OCI-LY7 (cell line): ENCODE measurements around the gene DNMBP. TPM values are rescaled to one million over a fixed set of nuclear protein-coding genes. Genes with fewer than 3 reads are reported as not detected.

Experiments used
- BruUV-seq: library from RNA; stranded (reverse); fragments of 400-500 nt; replicated peaks from 2 replicates; lab custom pipeline; 2021; lab: Mats Ljungman, UMichigan
- CTCF ChIA-PET: fragments of 300-600 bp; sonication (Branson Sonifier 250); formaldehyde crosslinking; loops from one replicate; lab custom pipeline; 2022; ENCODE audit warnings: antibody characterized with exemption; ENCODE audit not compliant: unreplicated experiment; lab: Charles Lee
- POLR2A ChIA-PET: fragments of 300-600 bp; sonication (Branson Sonifier 250); formaldehyde crosslinking; loops from one replicate; lab custom pipeline; 2022; ENCODE audit warnings: antibody characterized with exemption; lab: Charles Lee
- DNase-seq: peaks from one replicate; pipeline ENCODE4 v3.0.0-alpha.2; 2015; ENCODE audit warnings: low spot score
- H2AFZ ChIP-seq: fragments of 200-600 bp; sonication (generic), shearing (Covaris generic); 2 replicates; pipeline ENCODE4 v1.6.1; 2014; ENCODE audit warnings: mild to moderate bottlenecking, antibody characterized with exemption, low read length, moderate library complexity
- H3K27ac ChIP-seq: fragments of 200-600 bp; sonication (generic); 2 replicates; pipeline ENCODE4 v1.5.1; 2014; ENCODE audit warnings: mixed run types, low read depth, mild to moderate bottlenecking, moderate library complexity, low read length, inconsistent platforms; ENCODE audit not compliant: poor library complexity, severe bottlenecking
- H3K36me3 ChIP-seq: fragments of 200-600 bp; sonication (generic); 2 replicates; pipeline ENCODE4 v1.6.1; 2014; ENCODE audit warnings: mild to moderate bottlenecking, antibody characterized with exemption, low read length, moderate library complexity, mixed read lengths; ENCODE audit not compliant: insufficient read depth
- H3K4me1 ChIP-seq: fragments of 200-600 bp; sonication (generic); 2 replicates; pipeline ENCODE4 v1.5.1; 2014; ENCODE audit warnings: mild to moderate bottlenecking, low read length; ENCODE audit not compliant: insufficient read depth, poor library complexity, severe bottlenecking
- H3K4me2 ChIP-seq: fragments of 200-600 bp; sonication (generic); 2 replicates; pipeline ENCODE4 v1.6.1; 2014; ENCODE audit warnings: mild to moderate bottlenecking, low read length
- H3K4me3 ChIP-seq: fragments of 200-600 bp; sonication (generic); 2 replicates; pipeline ENCODE4 v1.5.1; 2014; ENCODE audit warnings: mild to moderate bottlenecking, low read depth, low read length; ENCODE audit not compliant: poor library complexity, severe bottlenecking
- H3K79me2 ChIP-seq: fragments of 200-600 bp; sonication (generic); 2 replicates; pipeline ENCODE4 v1.6.1; 2016; ENCODE audit warnings: low read depth, mild to moderate bottlenecking, low read length, moderate library complexity, mixed read lengths; ENCODE audit not compliant: insufficient read depth
- H3K9me2 ChIP-seq: fragments of 200-600 bp; sonication (generic); 2 replicates; pipeline ENCODE4 v1.6.1; 2016; ENCODE audit warnings: mild to moderate bottlenecking, low read length, mixed read lengths; ENCODE audit not compliant: insufficient read depth
- H3K9me3 ChIP-seq: fragments of 200-600 bp; sonication (generic); 2 replicates; pipeline ENCODE4 v1.6.1; 2014; ENCODE audit warnings: mild to moderate bottlenecking, mixed run types, low read length, mixed read lengths
- H4K20me1 ChIP-seq: fragments of 200-600 bp; sonication (generic); 2 replicates; pipeline ENCODE4 v1.6.1; 2014; ENCODE audit warnings: mild to moderate bottlenecking, antibody characterized with exemption, low read length, moderate library complexity, mixed read lengths; ENCODE audit not compliant: insufficient read depth
- CTCF ChIP-seq: fragments of 200-600 bp; sonication (generic); conservative IDR thresholded peaks from 2 replicates; pipeline ENCODE4 v1.5.1; 2014; ENCODE audit warnings: mild to moderate bottlenecking, antibody characterized with exemption, low read length, moderate library complexity, mixed read lengths
- EZH2phosphoT487 ChIP-seq: fragments of 200-600 bp; sonication (generic); IDR thresholded peaks from 2 replicates; pipeline ENCODE4 v1.6.1; 2018; ENCODE audit warnings: low read depth, borderline replicate concordance, mild to moderate bottlenecking, mixed run types, antibody characterized with exemption, low read length, moderate library complexity, mixed read lengths
- intact Hi-C: fragments of 100-400 bp; cut with micrococcal nuclease; formaldehyde crosslinking; loops from one replicate; pipeline ENCODE4 v1.10.0; 2022; ENCODE audit not compliant: unreplicated experiment
- total RNA-seq, 2 experiments: library from RNA; depleted of rRNA in 1 of 2; stranded (reverse); fragments of >200 nt in 1 of 2; shearing (Covaris generic) in 1 of 2; gene quantifications; 2 replicates each; pipeline ENCODE4 v1.2.3, GENCODE V29; 2014 to 2022

DNMBP gene
- total RNA-seq, 2 experiments from 2014 or later: 27.0 to 36.2 TPM

- H3K4me3 ChIP-seq: no peak overlapping the region
- BruUV-seq: no TSS peak
- H3K27ac ChIP-seq: no peak overlapping the region
- H3K9me2 ChIP-seq: no peaks in the 10 kb centered on the region
- ChIA-PET POLR2A (interaction anchor here (0.5 kb wide), 1 partner anchor 35 kb away, joined by 3 read pairs; no protein-coding TSS in a partner anchor), CTCF (no interaction called here)
- no peak overlapping the region for H3K4me2 ChIP-seq
- no peak overlapping the region for H2AFZ ChIP-seq
- peaks cover 5% of the 10 kb centered on the region for H3K4me1 ChIP-seq
- intact Hi-C loops: no loop called here
- no peaks in the 10 kb centered on the region for H3K79me2 ChIP-seq
- no peak for TF ChIP-seq EZH2phosphoT487
- no peak for TF ChIP-seq CTCF
- no peak for DNase-seq
- H3K9me3 ChIP-seq: no peaks in the 10 kb centered on the region
- no peaks in the 10 kb centered on the region for H4K20me1 ChIP-seq
- H3K36me3 ChIP-seq: no peaks in the 10 kb centered on the region
These were observed 159.6 kb downstream of the DNMBP start for GRCh38 chr10:99850021-99850766.

GRCh38 chr10:99849536-99849935, 160.2 kb downstream of the DNMBP start:
- intact Hi-C loops: loop anchor here (5.0 to 10.0 kb wide), 5 partner anchors 158 to 665 kb away; partner anchors contain the start of genes DNMBP and SEC31B

More at GRCh38 chr10:99849536-99849935, 160.2 kb downstream of the DNMBP start:
- DNase-seq: no peak
- TF ChIP-seq EZH2phosphoT487 (no peak), CTCF (no peak)
- Histone ChIP-seq H3K4me1 (peaks cover 5% of the 10 kb centered on the region), H3K9me2 (no peaks in the 10 kb centered on the region), H3K4me2 (no peak overlapping the region), H2AFZ (no peak overlapping the region), H3K36me3 (no peaks in the 10 kb centered on the region), H3K27ac (no peak overlapping the region), H4K20me1 (no peaks in the 10 kb centered on the region), H3K4me3 (no peak overlapping the region), H3K79me2 (no peaks in the 10 kb centered on the region), H3K9me3 (no peaks in the 10 kb centered on the region)
- no TSS peak for BruUV-seq
- ChIA-PET CTCF (no interaction called here), POLR2A (interaction anchor here (0.5 to 1.2 kb wide), 2 partner anchors 36 to 199 kb away, joined by 3 read pairs; no protein-coding TSS in a partner anchor)
